GM12878 (cell line): Measurements from ENCODE around the gene YBX2.

Experiments
- CTCF ChIP-seq, 3 experiments: IDR thresholded peaks in 2 of 3; conservative IDR thresholded peaks in 1 of 3; 2 replicates each; pipeline ENCODE4 v1.5.1; 2011; ENCODE audit warnings: low read depth in 3 of 3, low read length in 3 of 3, mild to moderate bottlenecking in 3 of 3, control low read depth in 2 of 3, moderate library complexity in 2 of 3, inconsistent platforms in 1 of 3, mixed read lengths in 1 of 3; ENCODE audit not compliant: control insufficient read depth in 2 of 3, insufficient read depth in 1 of 3; ENCODE audit errors: extremely low read depth in 1 of 3
- POLR2AphosphoS5 ChIP-seq: IDR thresholded peaks from 2 replicates; pipeline ENCODE4 v1.6.1; 2011; ENCODE audit warnings: mild to moderate bottlenecking, low read length, inconsistent platforms
- TF ChIP-seq, protein P1 (sequence below): IDR thresholded peaks from 2 replicates; pipeline ENCODE4 v1.6.1; 2012; ENCODE audit warnings: mild to moderate bottlenecking, low read depth, low read length

DNA sequence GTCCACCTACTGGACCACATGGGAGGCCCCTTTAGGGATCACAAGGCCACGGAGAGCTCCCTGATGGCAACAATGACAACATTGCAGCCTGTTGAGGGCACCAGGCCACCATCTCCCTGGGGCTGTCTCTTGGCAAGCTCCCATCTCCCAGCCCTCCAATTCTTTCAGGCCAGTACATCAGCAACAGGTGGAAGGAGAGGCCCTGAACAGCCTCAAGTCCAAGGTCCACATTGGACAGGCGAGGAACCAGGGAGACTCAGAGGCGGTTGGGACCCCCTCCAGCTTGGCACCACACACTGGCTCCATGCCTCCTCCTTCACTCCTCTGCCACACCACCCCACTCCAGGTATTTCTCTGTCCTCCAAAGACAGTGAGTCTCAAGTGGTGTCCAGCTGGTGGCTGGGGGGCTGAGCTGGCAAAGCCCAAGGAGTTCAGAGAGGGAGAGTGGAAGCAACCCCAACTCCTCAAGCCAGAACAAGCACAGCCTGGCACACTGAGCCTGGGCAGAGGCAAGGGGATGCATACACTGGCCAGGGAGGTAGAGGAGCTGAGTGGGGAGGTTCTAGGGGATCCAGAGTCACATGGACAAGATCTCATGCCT lies 40.6 kb upstream of the YBX2 start:
- TF ChIP-seq CTCF (IDR thresholded peaks at IDR 0.05 in 2 of 3, conservative IDR thresholded peaks at IDR 0.05 in 1 of 3; ENCODE audit: control insufficient read depth in 2 of 3, extremely low read depth in 1 of 3, insufficient read depth in 1 of 3, low read depth in 3 of 3, low read length in 3 of 3) (no peak), POLR2AphosphoS5 (no peak)
- TF ChIP-seq, protein P1, sequence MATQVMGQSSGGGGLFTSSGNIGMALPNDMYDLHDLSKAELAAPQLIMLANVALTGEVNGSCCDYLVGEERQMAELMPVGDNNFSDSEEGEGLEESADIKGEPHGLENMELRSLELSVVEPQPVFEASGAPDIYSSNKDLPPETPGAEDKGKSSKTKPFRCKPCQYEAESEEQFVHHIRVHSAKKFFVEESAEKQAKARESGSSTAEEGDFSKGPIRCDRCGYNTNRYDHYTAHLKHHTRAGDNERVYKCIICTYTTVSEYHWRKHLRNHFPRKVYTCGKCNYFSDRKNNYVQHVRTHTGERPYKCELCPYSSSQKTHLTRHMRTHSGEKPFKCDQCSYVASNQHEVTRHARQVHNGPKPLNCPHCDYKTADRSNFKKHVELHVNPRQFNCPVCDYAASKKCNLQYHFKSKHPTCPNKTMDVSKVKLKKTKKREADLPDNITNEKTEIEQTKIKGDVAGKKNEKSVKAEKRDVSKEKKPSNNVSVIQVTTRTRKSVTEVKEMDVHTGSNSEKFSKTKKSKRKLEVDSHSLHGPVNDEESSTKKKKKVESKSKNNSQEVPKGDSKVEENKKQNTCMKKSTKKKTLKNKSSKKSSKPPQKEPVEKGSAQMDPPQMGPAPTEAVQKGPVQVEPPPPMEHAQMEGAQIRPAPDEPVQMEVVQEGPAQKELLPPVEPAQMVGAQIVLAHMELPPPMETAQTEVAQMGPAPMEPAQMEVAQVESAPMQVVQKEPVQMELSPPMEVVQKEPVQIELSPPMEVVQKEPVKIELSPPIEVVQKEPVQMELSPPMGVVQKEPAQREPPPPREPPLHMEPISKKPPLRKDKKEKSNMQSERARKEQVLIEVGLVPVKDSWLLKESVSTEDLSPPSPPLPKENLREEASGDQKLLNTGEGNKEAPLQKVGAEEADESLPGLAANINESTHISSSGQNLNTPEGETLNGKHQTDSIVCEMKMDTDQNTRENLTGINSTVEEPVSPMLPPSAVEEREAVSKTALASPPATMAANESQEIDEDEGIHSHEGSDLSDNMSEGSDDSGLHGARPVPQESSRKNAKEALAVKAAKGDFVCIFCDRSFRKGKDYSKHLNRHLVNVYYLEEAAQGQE = no peak
